Measurements from ENCODE around the gene FAM234A.
"Not testable (repeated sequence)": the region's sequence is repeated elsewhere in the genome, so short reads cannot be mapped to it uniquely, and the experiment has no call there.

FAM234A gene, protein sequence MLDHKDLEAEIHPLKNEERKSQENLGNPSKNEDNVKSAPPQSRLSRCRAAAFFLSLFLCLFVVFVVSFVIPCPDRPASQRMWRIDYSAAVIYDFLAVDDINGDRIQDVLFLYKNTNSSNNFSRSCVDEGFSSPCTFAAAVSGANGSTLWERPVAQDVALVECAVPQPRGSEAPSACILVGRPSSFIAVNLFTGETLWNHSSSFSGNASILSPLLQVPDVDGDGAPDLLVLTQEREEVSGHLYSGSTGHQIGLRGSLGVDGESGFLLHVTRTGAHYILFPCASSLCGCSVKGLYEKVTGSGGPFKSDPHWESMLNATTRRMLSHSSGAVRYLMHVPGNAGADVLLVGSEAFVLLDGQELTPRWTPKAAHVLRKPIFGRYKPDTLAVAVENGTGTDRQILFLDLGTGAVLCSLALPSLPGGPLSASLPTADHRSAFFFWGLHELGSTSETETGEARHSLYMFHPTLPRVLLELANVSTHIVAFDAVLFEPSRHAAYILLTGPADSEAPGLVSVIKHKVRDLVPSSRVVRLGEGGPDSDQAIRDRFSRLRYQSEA

DNA sequence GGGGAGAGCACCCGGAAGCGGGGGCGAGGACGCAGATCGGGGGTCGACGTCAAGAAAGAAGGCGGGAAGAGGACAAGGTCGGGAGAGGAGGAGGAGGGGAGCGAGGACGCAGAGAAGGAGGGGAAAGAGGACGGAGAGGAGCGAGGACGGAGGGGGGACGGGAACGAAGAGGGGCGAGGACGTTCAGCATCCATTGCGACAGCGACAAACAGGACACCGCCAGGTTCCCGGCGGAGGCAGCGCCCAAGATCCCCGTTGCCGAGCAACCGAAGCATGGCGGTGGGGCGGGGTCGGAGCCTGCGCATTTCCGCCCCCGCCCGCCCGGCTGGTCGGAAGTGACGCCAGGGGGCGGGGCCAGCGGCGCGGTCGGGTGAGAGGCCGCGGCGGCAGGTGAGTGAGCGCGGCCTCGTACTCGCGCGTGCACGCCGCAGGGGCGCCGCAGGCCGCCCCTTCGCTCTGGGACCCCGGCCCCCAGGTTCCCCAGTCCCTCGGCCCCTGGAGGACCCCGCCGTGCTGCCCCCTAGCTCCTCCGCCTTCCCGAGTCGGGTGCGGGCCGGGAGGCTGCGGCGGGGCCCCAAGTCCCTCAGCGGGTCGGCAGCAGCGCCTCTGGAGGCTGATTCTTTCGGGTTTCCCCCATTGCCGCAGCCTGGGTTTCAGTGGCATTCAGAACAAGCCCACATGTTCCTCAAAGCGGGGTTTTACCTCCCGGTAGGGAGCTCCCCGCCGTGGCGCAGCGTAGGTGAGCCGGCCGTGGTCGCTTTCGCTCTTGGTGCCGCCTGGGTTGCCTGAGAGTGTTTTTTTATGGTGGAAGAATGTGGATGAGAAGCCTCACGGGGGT is at the start of gene FAM234A:
Gene FAM234A (plus strand): TSS at position 354 of the 838 bp plus-strand sequence. CDS start 19,593 bp downstream, outside the sequence.
- DNase-seq: peak; percentile 93 to 94

DNA sequence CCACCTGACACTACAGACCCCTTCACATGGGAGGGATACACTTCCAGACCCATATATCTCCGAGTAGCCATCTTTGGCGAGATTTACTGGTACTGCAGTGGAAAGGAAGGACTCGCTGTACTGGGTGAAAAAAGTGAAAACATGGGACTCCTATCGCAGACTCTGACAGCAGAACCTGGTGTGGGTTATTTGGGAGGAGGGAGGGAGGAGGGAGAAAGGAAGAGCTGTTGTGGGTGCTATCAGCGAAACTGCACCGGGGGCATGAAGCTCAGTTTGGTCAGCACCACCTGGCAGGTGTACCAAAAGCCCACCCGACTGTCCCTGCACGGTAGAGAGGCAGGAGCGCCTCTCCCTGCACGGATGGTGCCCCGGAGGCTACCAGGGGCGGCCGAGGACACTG is 49.4 kb upstream of the FAM234A start:
- DNase-seq: no peak

DNA sequence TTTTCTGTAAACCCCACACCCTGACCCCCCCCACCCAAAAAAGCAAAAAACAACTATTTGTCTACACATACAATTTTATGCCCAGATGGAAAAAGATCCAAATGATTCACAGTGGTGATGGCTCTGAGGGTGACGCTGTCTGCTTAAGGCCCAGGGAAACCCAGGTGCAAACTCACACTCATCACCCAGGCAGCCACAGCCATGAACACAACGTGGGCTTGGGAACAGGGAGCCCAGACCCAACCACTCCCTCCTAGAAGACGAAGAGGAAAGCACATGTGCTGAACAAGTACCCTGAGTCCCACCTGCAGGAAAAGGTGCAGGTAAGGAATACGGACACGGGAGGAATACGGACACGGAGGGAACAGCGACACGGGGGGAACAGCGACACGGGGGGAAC is 48.9 kb upstream of the FAM234A start:
- DNase-seq: no peak

DNA sequence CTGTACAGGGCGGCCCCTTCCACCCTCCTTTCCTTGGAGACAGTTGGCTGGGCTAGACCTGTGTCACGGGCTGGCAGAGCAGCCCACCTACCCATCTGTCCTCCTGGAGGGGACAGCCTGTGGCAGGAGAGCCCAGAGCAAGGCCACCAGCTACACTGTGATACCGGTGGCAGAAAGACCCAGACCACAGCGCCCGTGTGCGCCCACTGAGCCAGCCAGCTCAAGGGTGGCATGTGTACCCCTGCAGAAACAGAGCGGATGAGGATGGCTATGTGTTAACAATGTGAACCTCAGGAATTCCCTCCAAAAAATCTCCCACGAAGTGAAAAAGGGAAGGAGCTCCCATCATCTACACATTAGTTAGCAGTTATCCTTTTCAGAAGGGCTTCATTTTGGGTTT is 47.3 kb upstream of the FAM234A start:
- no peak for DNase-seq

DNA sequence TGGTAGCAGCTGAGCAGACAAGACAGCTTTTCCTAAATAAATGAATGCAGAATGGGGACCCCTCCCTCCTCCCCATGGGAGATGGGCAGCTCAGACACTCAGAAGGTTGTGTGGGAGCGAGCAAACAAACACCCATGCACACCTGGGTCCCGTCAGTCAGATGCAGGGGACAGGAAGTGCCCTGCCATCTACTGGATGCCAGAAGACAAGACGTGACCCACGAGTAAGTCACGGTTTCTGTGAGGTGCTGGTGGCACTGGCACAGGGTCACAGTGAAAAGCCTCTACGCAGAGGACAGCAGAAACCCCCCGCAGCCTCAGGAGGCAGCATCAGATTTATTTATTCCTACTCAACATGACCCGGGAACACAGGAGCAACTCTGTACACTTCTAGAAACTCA is 45.9 kb upstream of the FAM234A start:
- no peak for DNase-seq

DNA sequence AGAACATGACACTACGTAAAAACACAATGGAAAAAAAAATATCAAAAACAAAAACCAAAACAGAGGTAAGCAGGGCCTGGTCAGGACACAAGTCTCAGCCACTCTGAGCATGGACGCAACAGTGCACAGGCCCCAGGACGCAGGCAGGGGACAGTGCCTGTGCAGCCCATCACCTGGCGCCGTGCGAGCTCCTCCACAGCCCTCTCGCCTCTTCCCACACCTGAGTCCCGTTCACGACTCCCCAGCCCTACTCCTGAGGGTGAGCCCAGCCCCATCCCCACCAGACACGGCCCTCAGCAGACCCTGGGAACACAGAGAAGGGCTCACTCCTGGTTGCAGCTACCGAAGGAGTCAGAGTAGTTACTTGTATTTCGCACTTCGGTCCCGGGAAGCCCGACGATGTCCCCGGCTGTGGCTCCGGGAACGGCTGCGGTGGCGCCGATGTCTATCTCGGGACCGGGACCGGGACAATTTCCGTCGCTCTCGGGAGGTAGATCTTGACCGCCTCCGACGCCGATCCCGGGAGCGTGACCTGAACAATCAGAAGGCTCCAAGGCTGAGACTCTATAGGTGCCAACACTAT is 44.9 kb upstream of the FAM234A start:
- no peak for DNase-seq

DNA sequence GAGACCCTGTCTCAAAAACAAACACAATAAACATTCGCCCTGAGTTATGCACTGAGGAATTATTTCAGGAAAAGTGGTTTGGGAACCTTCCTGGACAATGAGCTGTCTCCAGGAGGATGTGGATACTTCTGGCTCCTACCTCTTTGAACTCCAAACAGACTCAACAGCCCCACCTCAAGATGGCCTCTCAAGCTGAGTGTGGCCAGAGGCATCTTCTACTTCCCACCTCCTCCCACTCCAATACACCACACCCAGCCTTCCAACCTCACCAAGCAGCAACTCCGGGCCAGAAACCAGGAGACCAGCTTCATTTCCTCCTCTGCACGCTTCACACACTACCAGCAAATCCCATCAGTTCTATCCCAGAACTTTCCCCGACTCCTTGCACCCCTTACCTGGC is 42.8 kb upstream of the FAM234A start:
- DNase-seq: no peak

DNA sequence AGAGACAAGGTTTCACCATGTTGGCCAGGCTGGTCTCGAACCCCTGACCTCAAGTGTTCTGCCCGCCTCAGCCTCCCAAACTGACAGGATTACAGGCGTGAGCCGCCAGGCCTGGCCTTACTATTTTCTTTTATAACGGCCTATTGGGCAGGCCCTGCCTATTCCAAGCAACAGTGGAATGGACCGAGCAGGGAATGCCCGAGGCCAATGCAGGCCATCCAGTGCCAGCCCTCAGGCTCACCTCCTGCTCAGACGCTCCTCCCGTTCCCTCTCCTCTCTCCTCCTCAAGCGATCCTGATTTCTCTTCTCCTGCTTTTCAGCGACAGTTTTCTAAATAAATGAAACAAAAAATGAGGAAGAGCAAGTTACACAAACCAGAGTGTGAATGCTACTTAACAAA is 41.9 kb upstream of the FAM234A start:
- DNase-seq: no peak

DNA sequence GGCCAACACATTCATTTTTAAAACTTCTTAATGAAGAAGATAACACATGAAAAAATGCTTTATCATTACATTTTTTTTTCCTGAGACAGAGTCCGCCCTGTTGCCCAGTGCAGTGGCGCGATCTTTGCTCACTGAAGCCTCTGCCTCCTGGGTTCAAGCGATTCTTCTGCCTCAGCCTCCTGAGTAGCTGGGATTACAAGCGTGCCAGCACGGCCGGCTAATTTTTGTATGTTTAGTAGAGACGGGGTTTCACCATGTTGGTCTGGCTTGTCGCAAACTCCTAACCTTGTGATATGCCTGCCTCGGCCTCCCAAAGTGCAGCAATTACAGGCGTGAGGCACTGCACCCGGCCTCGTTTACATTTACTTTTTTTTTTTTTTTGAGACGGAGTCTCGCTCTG is 41.2 kb upstream of the FAM234A start:
- DNase-seq: no peak

DNA sequence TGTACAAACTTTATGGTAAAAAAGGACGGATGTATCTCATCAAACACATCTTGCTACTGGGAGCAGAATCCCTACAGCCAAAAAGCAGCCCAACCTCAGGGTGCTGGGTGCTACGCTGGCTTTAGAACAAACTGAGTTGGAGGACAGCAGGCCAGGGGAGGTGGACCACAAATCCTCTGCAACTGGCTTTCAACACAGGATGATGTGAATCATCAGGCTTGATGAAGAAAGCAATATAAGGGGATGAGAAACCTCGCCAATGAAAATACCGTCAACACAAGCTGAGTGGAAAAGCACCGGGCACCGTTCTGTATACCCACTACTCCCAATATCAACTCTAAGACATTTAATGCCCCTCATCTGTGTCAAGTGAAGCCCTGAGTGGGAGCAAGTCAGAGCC is 40.1 kb upstream of the FAM234A start:
- no peak for DNase-seq

DNA sequence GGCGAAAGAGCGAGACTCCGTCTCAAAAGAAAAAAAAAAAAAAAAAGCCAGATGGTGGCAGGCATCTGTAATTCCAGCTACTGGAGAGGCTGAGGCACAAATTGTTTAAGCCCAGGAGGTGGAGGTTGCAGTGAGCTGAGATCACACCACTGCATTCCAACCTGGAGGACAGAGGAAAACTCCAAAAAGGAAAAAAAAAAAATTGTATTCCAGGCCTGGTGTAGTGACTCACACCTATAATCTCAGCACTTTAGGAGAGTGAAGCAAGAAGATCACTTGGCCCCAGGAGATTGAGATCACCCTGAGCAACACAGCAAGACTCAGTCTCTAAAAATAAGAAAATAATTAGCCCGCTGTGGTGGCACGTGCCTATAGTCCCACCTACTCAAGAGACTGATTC is 34.2 kb upstream of the FAM234A start:
- DNase-seq: no peak

DNA sequence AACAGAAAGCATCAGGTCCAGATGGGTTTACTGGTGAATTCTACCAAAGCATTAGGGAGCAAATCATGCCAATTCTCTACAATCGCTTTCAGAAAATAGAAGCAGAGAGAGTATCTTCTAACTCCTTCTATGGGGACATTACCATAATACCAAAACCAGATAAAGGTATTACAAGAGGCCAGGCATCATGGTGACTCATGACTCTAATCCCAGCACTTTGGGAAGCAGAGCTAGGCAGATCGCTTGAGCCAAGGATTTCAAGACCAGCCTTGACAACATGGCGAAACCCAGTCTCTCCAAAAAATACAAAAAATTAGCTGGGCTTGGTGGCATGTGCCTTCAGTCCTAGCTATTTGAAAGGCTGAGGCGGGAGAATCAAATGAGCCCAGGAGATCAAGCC is 31.4 kb upstream of the FAM234A start:
- no peak for DNase-seq

DNA sequence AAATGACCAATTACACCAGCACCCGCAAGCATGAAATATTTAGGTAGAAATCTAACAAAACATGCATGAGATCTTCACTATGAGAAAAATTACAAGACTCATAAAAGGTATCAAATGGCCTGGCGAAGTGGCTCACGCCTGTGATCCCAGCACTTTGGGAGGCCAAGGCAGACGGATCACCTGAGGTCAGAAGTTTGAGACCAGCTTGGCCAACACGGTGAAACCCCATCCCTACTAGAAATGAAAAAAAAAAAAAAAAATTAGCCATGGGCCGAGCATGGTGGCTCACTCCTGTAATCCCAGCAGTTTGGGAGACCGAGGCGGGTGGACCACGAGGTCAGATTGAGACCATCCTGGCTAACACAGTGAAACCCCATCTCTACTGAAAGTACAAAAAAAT is 30.6 kb upstream of the FAM234A start:
- DNase-seq: not testable (repeated sequence)

DNA sequence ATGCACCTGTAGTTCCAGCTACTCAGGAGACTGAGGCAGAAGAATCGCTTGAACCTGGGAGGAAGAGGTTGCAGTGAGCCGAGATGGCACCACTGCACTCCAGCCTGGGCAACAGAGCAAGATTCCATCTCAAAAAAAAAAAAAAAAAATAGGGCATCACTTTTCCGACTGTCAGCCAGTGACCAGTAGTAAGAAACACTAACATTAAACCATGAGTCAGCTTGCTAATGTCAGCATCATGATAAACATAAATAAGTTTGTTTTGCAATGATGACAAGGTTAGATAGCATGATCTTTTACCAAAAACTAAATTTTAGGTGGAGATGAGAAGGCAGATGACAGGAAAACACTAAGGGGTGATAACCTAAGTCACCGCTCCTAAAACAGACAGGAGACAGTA is 25.3 kb upstream of the FAM234A start:
- DNase-seq: not testable (repeated sequence)

DNA sequence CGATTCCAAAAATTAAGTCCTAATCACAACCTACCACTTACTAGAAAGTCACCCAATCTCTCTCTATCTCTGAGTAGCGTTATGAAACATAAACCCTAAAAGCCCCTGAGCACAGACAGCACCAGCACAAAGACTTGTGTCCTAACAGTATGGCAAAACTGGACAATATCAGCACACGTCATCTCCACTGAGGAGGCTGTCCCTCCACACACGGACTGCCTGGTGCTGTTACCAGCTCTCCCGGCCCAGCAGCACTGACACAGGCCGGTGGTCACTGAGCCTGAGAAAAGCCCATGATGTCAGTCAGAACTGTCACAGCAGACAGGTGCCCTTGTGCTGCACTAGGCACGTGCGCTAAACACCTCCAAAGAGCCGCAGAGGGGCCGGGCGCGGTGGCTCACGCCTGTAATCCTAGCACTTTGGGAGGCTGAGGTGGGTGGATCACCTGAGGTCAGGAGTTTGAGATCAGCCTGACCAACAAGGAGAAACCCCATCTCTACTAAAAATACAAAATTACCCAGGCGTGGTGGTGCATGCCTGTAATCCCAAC is 22.9 kb upstream of the FAM234A start:
- not testable (repeated sequence) for DNase-seq

DNA sequence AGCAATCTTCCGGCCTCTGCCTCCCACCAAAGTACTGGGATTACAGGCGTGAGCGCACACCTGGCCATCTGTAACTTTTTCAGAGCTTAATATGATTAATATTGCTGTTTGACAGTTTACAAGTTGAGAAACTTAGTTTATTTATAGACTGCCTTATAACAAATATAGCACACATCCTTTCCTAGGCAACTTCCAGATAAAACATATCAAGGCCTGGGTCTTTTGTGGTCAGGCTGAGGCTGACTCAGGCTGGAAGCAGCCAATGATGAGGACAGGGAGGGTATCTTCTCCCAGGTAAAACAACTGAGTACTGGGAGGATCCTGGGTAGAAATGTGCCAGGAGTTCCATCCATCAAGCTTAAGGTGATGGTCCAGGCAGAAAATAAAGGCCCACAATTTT is 21.6 kb upstream of the FAM234A start:
- no peak for DNase-seq

DNA sequence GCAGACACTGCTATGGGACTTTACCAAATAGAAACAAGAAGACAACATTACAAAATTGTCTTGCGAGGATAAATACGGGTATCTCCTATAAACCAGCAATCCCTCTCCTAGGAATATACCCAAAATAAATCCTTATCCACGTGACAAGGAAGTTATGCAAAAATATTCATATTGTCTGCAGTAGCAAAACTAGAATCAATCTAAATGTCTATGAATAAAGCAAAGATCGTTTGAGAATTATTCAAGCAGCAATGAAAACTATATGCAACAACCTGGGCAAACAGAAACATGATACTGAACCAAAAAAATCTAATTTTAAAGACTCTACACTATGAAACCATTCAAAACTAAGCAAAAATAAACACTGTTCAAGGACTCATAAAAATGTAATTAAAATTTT is 14.6 kb upstream of the FAM234A start:
- no peak for DNase-seq

DNA sequence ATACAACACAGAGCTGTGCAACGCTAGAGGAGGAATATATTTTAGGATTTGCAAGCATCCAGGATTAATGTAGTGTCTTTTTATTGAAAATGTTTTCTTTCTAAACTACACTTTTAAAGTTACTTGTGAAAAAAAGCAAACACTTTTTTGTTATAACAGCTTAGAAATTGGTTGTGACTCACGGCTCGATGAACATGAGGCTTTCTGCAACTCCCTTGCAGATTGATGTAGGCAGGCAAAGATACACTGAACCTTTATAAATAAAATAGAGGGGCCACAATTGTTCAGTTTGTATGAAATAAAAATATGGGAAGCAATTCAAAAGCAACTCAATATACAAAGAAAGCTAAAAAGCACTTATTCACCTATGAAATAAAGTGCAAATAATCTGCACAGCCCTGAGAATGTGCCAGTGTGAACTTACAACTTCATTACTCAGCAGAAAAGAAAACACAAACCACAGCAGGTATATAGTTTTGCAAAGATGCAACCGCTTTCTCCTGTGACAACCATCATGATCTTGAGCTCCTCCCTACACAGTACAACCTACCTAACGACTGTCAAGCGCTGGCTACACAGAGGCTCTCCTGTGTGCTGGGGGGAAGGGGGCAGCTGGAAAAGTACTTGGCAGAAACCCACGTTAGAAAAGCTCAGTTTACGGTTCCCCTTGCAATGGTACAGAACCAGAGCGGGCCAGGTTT is 6.3 kb upstream of the FAM234A start:
- peak in 1 of 2 experiments; percentile 37 for DNase-seq

DNA sequence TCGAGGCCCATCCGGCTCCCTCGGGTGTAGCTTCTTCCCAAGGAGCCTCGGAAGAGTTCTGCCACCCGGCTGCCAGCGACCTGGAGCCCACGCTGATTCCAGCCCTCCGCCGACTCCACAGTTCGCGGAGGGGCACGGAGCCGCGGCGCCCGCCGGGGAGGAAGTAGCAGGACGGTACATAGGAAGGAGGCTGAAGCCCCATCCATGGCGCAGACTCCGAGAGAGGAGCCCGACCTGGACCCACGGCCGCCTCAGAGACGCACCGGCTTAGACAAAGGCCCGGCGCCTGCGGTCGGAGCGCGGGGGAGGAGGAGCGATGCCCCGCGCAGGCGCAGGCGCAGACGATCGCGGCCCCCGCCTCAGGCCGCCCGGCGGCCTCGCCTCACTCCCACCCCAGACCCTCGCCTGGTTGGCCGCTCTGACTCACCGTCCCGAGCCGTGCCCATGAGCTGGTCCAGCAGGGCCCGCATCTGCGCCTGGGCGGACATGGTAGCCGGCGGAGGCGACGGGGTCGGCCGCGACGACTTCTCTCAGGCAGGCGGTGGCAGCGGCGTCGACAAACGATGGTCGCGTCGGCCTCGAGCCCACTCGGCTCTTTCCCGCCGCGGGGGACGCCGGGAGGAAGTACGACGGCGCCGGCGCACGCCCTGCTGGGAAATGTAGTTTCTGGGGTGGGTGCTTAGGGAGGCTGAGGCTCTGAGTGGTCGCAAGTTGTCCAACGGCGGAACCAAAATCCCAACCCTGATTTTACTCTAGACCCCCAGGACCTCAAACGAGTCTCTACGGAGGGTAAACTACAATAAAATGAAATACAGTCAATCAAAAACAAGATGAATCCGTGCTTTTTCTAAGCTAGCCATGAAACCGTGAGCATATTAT is 5.5 kb upstream of the FAM234A start, which contains the start of gene LUC7L:
Gene LUC7L (minus strand): TSS at position 598 of the 879 bp plus-strand sequence. CDS start 110 bp downstream, at position 488.
- peak; percentile 84 to 91 for DNase-seq

DNA sequence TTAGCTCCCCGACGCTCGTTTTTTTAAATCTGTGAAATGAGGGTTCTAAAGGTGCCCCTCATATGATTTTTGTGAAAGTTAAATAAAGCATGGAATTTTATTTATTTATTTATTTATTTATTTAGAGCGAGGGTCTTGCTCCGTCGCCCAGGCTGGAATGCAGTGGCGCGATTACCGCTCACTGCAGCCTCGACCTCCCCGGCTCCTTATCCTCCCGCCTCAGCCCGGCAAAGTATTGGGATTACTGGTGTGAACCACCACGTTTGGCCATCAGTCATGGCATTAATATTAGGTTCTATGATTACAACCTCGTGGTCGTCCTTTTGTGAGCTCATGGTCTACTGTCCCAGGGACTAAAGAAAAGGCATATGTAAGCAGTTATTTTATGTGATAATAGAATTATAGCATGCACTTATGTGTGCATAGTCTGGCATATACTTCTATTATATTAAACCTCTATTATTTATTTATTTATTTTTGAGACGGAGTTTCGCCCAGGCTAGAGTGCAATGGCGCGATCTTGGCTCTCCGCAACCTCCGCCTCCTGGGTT is 4.8 kb upstream of the FAM234A start:
- no peak for DNase-seq

DNA sequence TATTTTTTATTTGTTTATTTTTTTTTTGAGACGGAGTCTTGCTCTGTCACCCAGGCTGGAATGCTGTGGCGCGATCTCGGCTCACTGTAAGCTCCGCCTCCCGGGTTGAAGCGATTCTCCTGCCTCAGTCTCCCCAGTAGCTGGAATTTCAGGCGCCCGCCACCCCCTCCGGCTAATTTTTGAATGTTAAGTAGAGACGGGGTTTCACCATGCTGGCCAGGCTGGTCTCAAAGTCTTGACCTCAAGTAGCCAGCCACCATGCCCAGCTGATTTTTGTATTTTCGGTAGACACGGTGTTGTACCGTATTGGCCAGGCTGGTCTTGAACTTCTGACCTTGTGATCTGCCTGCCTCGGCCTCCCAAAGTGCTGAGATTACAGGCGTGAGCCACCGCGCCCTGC is 4.3 kb upstream of the FAM234A start:
- DNase-seq: not testable (repeated sequence)
